GM10266 (cell line): Measurements from ENCODE around the gene MYOZ2.

Source experiments
- DNase-seq: peaks from one replicate; pipeline ENCODE4 v3.0.0; 2012; ENCODE audit errors: extremely low spot score
- TF ChIP-seq, protein P1 (sequence below): IDR thresholded peaks from 2 replicates; pipeline ENCODE4 v1.5.1; 2012; ENCODE audit warnings: mild to moderate bottlenecking, low read depth; ENCODE audit not compliant: control insufficient read depth, insufficient read depth; ENCODE audit errors: missing control alignments

Gene MYOZ2

DNA sequence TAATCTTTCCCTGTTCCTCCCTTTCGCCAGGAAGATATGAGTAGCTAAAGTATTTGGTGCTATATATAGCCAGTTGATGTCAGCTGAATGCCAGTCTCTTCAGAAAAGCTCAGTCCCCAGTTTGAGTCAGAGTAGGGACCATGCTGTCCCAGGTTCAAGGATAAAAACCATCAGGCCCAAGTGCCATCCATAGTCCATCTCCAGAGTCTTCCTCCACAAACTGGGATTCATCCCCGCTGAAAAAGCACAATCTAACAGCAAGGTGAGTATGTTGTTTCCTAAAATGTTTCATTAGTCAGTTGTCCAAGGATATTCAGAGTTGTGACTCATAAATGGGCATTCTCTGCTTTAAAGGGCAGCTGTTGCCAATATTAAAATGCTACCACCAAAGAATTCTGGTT is at the start of gene MYOZ2:
MYOZ2 (plus strand) TSS at position 112 of the 401 bp plus-strand sequence. CDS start 694 bp downstream, outside the sequence.
- DNase-seq: no peak
- TF ChIP-seq, protein P1, sequence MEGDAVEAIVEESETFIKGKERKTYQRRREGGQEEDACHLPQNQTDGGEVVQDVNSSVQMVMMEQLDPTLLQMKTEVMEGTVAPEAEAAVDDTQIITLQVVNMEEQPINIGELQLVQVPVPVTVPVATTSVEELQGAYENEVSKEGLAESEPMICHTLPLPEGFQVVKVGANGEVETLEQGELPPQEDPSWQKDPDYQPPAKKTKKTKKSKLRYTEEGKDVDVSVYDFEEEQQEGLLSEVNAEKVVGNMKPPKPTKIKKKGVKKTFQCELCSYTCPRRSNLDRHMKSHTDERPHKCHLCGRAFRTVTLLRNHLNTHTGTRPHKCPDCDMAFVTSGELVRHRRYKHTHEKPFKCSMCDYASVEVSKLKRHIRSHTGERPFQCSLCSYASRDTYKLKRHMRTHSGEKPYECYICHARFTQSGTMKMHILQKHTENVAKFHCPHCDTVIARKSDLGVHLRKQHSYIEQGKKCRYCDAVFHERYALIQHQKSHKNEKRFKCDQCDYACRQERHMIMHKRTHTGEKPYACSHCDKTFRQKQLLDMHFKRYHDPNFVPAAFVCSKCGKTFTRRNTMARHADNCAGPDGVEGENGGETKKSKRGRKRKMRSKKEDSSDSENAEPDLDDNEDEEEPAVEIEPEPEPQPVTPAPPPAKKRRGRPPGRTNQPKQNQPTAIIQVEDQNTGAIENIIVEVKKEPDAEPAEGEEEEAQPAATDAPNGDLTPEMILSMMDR: no peak

DNA sequence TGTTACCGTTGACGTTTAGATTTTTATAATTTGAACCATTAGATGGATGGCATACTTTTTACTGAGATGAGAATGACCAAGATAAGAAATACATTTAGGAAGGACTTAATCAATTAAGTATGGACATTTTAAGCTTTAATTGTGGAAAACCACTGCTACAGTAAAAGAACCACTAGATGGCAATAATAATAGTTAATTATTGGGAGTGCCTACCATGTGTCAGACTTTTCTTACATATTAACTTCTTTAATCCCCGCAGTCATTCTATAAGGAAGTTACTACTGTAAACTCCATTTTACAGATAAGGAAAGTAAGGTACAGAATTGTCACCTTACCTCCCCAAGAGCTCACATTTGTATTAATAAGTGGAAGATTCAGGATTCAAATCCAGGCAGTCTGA is 48.5 kb upstream of the MYOZ2 start:
- DNase-seq: no peak
- TF ChIP-seq, protein P1: no peak

DNA sequence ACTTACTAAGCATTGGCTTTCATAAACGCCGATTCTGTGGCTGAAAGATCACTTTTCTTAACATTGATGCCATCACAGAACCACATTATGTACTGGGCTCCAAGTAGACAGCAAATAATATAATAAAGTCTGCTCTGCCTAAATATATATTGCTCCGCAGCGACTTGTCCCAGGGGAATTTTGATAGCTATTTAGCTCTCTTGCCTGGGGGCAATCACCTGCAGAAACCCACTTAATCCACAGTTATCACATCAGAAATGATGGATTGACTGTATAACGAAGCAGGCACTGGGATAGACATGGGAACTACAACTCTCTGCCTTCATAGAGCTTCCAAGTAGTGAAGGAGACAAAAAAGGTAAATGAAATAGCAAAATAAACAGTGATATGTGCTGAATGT is 48.0 kb upstream of the MYOZ2 start:
- DNase-seq: no peak
- TF ChIP-seq, protein P1: no peak

DNA sequence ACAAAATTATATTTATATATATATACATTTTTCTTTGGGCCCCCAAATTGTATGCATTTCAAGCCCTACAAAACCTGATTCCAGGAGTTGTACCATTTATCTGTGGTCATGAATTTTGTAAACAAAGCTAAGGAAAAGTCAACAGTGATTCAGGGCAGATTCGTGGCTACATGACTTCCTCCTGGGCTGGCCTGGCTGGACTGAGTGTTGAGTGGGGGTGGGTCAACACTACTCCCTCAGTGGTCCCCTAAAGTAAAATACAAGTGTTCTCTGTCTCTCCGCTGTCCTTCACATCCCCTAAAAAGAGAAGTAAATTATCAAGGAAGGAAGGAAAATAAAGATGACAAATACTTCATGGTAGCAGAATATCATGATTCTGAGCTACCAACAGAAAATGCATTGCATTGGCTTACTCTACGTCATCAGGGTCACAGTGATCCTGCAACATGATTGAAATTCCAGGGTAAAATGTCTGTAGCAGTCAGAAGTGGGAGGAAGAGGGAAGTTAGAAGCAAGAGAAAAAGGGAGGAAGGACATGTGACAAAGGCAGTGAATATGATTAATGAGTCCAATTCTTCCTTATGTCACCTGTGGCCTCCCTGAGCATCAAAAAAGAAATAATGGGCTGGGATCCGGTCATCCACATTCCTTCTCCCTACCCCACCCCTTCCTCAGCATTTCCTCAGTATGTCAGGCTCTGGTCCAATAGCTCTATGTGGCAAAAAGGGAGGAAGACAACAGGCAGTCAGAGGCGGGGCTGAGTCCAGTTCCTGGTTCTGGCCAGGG is 42.4 kb upstream of the MYOZ2 start:
- DNase-seq: no peak
- TF ChIP-seq, protein P1: no peak

DNA sequence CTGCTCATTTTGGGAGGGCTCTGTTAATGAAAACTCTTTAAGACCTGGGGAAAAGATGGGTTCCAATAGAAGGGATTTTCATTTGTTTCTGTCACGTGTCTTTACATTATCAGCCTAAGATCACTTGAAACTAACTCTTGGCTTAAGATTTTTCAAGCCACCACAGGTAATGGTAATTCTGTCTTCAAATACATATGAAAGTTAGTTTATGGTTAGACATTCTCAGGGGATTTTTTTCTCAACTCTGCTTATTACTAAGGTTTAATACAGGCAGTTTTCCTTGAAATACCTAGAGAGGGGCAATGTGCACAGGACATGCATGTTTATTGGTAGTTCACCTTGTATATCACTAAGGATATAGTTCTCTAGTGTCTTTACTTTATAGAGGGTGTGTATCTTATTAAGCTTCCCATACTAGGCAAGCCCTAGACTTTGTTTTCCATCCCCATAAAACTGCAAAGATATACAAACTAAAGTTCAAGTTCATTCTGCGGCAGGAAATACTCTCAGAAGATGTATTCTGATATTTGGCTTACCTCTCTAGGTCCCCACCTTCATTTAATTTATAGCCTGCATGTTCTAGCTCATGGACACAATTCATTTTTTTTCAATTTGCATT is 38.2 kb upstream of the MYOZ2 start:
- no peak for DNase-seq
- TF ChIP-seq, protein P1: no peak

DNA sequence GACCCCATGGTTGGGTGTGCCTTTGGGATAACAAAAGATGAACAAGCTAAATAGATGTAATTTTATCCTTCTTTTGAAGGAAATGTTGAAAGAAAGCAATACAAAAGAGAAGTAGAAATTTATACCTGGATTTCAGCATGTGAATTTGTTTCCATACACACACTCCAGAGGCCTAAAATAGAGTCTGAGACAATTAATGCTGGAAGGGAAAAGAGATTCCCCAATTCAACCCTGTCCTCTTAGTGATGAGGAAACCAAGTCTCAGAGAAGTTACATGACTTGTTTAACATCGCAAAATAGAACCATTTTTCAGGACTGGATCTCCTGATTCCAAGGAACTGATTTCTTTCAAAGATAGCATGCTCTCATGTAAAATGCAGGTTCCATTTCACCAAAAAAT is 37.3 kb upstream of the MYOZ2 start:
- DNase-seq: no peak
- TF ChIP-seq, protein P1: no peak

DNA sequence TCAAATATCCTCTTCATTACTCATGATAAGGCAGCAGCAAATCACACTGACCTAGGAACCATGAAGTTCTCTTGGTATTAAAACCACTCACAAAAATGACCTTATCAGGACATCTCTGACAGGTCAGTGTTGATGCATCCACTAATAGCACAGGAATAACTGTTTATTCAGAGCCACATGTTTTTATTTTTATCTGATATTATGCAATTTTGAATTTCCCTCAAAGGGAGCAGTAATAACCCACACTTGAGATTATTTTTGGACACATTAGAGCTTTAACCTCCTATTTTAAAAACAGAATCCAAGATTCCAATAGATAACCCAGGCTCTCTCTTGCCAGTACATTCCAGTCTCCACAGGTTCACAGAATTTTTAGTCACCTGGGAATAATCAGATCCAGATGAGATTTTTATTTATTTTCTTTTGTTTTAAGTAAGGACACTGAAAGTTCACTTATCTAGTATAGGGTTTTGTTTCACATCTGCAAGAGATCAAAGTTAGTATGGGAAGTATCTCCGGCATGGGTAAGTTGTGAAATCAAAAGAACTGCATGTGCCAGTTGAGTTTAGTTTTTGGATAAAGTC is 36.3 kb upstream of the MYOZ2 start:
- DNase-seq: no peak
- TF ChIP-seq, protein P1: no peak
